SK-N-SH treated with all-trans-retinoic acid at 6 μM for 48 hours (cell line): ENCODE measurements around the gene LRRTM3.

Experiments used
- ATAC-seq: fragments of 200-7000 bp; cut with Tn5 transposase; 3 replicates; pipeline ENCODE4 v1.9.1; 2020; ENCODE audit warnings: mild to moderate bottlenecking, moderate library complexity
- ARNTL ChIP-seq: fragments of 450-650 bp; formaldehyde crosslinking; IDR thresholded peaks from 2 replicates; pipeline ENCODE4 v1.5.0; 2020; ENCODE audit warnings: low read depth, mild to moderate bottlenecking, moderate library complexity, borderline replicate concordance
- BACH2 ChIP-seq: fragments of 250-450 bp; sonication (Bioruptor Pico); IDR thresholded peaks from 2 replicates; pipeline ENCODE4 v1.9.0; 2021; ENCODE audit warnings: mild to moderate bottlenecking, borderline replicate concordance
- CSDC2 ChIP-seq: fragments of 250-450 bp; sonication (Bioruptor Pico); IDR thresholded peaks from 2 replicates; pipeline ENCODE4 v1.5.0; 2020; ENCODE audit warnings: mild to moderate bottlenecking, moderate library complexity
- CSRNP3 ChIP-seq: fragments of 250-450 bp; sonication (Bioruptor Pico); IDR thresholded peaks from 2 replicates; pipeline ENCODE4 v1.5.1; 2021; ENCODE audit warnings: mild to moderate bottlenecking, moderate library complexity
- ESRRG ChIP-seq: fragments of 250-450 bp; sonication (Bioruptor Pico); IDR thresholded peaks from 2 replicates; pipeline ENCODE4 v1.6.1; 2021; ENCODE audit warnings: mild to moderate bottlenecking
- GLIS3 ChIP-seq: fragments of 250-450 bp; sonication (Bioruptor Pico); IDR thresholded peaks from 2 replicates; pipeline ENCODE4 v1.5.0; 2020; ENCODE audit warnings: mild to moderate bottlenecking, moderate library complexity
- ISL1 ChIP-seq: fragments of 250-450 bp; sonication (Bioruptor Pico); IDR thresholded peaks from 2 replicates; pipeline ENCODE4 v2.1.2; 2022; ENCODE audit warnings: mild to moderate bottlenecking, moderate library complexity
- PPARA ChIP-seq: fragments of 250-450 bp; sonication (Bioruptor Pico); IDR thresholded peaks from 2 replicates; pipeline ENCODE4 v1.5.0; 2020; ENCODE audit warnings: mild to moderate bottlenecking, borderline replicate concordance
- RARB ChIP-seq: fragments of 250-450 bp; sonication (Bioruptor Pico); IDR thresholded peaks from 2 replicates; pipeline ENCODE4 v1.8.0; 2021; ENCODE audit warnings: mild to moderate bottlenecking, moderate library complexity
- SNAI2 ChIP-seq: fragments of 250-450 bp; sonication (Bioruptor Pico); IDR thresholded peaks from 2 replicates; pipeline ENCODE4 v1.5.0; 2020; ENCODE audit warnings: mild to moderate bottlenecking, moderate library complexity
- TCF4 ChIP-seq: fragments of 250-450 bp; sonication (Bioruptor Pico); IDR thresholded peaks from 2 replicates; pipeline ENCODE4 v1.8.0; 2021; ENCODE audit warnings: mild to moderate bottlenecking, moderate library complexity, borderline replicate concordance
- TOX ChIP-seq: fragments of 250-450 bp; sonication (Bioruptor Pico); IDR thresholded peaks from 2 replicates; pipeline ENCODE4 v1.8.0; 2021; ENCODE audit warnings: mild to moderate bottlenecking, moderate library complexity, borderline replicate concordance
- ZC3H10 ChIP-seq: fragments of 250-450 bp; sonication (Bioruptor Pico); IDR thresholded peaks from 2 replicates; pipeline ENCODE4 v1.5.1; 2021; ENCODE audit warnings: mild to moderate bottlenecking, moderate library complexity
- ZFP3 ChIP-seq: fragments of 250-450 bp; sonication (Bioruptor Pico); IDR thresholded peaks from 2 replicates; pipeline ENCODE4 v1.5.0; 2020; ENCODE audit warnings: mild to moderate bottlenecking, moderate library complexity
- ZFP30 ChIP-seq: fragments of 450-650 bp; formaldehyde crosslinking; IDR thresholded peaks from 2 replicates; pipeline ENCODE4 v1.5.0; 2022; ENCODE audit warnings: mild to moderate bottlenecking, moderate library complexity
- ZNF565 ChIP-seq: fragments of 450-650 bp; formaldehyde crosslinking; conservative IDR thresholded peaks from 2 replicates; pipeline ENCODE4 v1.5.0; 2020; ENCODE audit warnings: low read depth, mild to moderate bottlenecking, moderate library complexity
- ZNF70 ChIP-seq: fragments of 450-650 bp; formaldehyde crosslinking; IDR thresholded peaks from 2 replicates; pipeline ENCODE4 v1.5.0; 2020; ENCODE audit warnings: mild to moderate bottlenecking, moderate library complexity
- ZNF8 ChIP-seq: fragments of 450-650 bp; formaldehyde crosslinking; IDR thresholded peaks from 2 replicates; pipeline ENCODE4 v1.5.0; 2020; ENCODE audit warnings: mild to moderate bottlenecking, moderate library complexity
- TF ChIP-seq, protein P1 (sequence below): fragments of 250-450 bp; sonication (Bioruptor Pico); IDR thresholded peaks from 2 replicates; pipeline ENCODE4 v1.5.0; 2020; ENCODE audit warnings: mild to moderate bottlenecking, moderate library complexity
- TF ChIP-seq, protein P2 (sequence below): fragments of 250-450 bp; sonication (Bioruptor Pico); IDR thresholded peaks from 2 replicates; pipeline ENCODE4 v1.8.0; 2021; ENCODE audit warnings: low read depth, mild to moderate bottlenecking, moderate library complexity, borderline replicate concordance
- TF ChIP-seq, protein P3 (sequence below): fragments of 250-450 bp; sonication (Bioruptor Pico); IDR thresholded peaks from 2 replicates; pipeline ENCODE4 v1.5.1; 2020; ENCODE audit warnings: low read depth, mild to moderate bottlenecking, moderate library complexity
- TF ChIP-seq, protein P4 (sequence below): fragments of 250-450 bp; sonication (Bioruptor Pico); IDR thresholded peaks from 2 replicates; pipeline ENCODE4 v1.8.0; 2020; ENCODE audit warnings: mild to moderate bottlenecking, moderate library complexity, borderline replicate concordance

Gene LRRTM3

DNA sequence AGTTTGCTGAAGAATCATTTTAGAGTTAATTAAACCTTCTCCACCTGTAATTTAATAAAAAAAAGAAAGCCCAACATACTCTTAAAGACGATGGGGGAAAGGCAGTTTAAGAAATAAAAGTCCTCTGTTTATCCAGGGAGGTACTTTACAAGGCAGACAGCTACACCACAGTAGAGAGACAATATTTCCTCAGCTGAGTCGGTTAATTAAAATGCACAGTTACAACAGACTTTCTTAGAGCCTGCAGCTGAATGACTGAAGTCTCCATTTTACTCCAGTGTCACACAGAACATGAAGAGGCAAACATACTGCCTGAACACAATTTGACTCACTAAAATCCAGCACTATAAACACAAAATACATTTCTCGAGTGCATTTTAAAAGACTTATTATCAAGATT is 15.1 kb downstream of the LRRTM3 start:
- no peak for ATAC-seq
- TF ChIP-seq, protein P1, sequence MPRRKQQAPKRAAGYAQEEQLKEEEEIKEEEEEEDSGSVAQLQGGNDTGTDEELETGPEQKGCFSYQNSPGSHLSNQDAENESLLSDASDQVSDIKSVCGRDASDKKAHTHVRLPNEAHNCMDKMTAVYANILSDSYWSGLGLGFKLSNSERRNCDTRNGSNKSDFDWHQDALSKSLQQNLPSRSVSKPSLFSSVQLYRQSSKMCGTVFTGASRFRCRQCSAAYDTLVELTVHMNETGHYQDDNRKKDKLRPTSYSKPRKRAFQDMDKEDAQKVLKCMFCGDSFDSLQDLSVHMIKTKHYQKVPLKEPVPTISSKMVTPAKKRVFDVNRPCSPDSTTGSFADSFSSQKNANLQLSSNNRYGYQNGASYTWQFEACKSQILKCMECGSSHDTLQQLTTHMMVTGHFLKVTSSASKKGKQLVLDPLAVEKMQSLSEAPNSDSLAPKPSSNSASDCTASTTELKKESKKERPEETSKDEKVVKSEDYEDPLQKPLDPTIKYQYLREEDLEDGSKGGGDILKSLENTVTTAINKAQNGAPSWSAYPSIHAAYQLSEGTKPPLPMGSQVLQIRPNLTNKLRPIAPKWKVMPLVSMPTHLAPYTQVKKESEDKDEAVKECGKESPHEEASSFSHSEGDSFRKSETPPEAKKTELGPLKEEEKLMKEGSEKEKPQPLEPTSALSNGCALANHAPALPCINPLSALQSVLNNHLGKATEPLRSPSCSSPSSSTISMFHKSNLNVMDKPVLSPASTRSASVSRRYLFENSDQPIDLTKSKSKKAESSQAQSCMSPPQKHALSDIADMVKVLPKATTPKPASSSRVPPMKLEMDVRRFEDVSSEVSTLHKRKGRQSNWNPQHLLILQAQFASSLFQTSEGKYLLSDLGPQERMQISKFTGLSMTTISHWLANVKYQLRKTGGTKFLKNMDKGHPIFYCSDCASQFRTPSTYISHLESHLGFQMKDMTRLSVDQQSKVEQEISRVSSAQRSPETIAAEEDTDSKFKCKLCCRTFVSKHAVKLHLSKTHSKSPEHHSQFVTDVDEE (CRISPR knock-in tag), result no peak
- TF ChIP-seq CSDC2 (CRISPR knock-in tag) (no peak), TOX (no peak), BACH2 (no peak), PPARA (CRISPR knock-in tag) (no peak), ARNTL (no peak), SNAI2 (CRISPR knock-in tag) (no peak), ZNF565 (CRISPR knock-in tag) (no peak), TCF4 (CRISPR knock-in tag) (no peak), ZFP30 (CRISPR knock-in tag) (no peak), ZC3H10 (CRISPR knock-in tag) (no peak), RARB (CRISPR knock-in tag) (no peak), ZNF8 (no peak)
- TF ChIP-seq, protein P2, sequence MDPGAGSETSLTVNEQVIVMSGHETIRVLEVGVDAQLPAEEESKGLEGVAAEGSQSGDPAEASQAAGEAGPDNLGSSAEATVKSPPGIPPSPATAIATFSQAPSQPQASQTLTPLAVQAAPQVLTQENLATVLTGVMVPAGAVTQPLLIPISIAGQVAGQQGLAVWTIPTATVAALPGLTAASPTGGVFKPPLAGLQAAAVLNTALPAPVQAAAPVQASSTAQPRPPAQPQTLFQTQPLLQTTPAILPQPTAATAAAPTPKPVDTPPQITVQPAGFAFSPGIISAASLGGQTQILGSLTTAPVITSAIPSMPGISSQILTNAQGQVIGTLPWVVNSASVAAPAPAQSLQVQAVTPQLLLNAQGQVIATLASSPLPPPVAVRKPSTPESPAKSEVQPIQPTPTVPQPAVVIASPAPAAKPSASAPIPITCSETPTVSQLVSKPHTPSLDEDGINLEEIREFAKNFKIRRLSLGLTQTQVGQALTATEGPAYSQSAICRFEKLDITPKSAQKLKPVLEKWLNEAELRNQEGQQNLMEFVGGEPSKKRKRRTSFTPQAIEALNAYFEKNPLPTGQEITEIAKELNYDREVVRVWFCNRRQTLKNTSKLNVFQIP (CRISPR knock-in tag), result no peak
- TF ChIP-seq, protein P3, sequence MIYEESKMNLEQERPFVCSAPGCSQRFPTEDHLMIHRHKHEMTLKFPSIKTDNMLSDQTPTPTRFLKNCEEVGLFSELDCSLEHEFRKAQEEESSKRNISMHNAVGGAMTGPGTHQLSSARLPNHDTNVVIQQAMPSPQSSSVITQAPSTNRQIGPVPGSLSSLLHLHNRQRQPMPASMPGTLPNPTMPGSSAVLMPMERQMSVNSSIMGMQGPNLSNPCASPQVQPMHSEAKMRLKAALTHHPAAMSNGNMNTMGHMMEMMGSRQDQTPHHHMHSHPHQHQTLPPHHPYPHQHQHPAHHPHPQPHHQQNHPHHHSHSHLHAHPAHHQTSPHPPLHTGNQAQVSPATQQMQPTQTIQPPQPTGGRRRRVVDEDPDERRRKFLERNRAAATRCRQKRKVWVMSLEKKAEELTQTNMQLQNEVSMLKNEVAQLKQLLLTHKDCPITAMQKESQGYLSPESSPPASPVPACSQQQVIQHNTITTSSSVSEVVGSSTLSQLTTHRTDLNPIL (CRISPR knock-in tag), result no peak
- TF ChIP-seq, protein P4, sequence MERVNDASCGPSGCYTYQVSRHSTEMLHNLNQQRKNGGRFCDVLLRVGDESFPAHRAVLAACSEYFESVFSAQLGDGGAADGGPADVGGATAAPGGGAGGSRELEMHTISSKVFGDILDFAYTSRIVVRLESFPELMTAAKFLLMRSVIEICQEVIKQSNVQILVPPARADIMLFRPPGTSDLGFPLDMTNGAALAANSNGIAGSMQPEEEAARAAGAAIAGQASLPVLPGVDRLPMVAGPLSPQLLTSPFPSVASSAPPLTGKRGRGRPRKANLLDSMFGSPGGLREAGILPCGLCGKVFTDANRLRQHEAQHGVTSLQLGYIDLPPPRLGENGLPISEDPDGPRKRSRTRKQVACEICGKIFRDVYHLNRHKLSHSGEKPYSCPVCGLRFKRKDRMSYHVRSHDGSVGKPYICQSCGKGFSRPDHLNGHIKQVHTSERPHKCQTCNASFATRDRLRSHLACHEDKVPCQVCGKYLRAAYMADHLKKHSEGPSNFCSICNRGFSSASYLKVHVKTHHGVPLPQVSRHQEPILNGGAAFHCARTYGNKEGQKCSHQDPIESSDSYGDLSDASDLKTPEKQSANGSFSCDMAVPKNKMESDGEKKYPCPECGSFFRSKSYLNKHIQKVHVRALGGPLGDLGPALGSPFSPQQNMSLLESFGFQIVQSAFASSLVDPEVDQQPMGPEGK (CRISPR knock-in tag), result no peak
- TF ChIP-seq, all 23 proteins: peak for 0

DNA sequence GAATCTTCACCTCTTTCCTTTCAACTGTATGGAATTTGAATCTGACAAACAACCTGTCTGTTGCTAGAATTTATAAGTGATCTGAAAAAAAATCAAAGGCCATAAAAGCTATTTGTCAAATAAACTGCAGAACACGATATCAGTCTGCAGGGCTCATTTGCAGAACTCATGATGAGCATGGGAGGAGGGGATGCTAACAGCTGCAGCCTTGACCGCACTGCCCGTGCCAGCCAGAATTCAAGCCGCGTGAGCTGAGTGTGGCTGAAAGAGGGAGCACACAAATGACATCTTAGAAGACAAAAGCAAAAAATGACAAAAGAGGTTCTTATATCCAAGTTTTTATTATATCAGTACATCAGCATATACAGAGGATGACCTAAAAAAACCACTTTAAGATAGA is 15.7 kb downstream of the LRRTM3 start:
- no peak for ATAC-seq
- TF ChIP-seq CSRNP3 (CRISPR knock-in tag), result no peak

DNA sequence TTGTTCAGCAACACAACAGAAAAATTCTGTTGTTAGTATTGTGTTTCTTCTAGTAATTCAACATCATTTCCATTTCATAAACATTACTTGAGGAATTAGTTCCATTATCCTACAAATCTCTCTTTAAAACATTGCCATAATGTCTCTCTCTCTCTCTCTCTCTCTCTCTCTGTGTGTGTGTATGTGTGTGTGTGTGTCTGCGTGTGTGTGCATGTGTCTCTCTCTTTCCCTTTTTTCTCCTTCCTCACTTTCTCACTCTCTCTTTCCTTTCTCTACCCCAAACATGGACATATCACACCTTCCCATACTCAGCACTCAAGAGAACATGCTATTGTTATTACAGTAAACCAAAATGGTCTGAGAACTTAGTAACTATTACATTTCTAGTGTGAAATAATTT is 16.6 kb downstream of the LRRTM3 start:
- no peak for ATAC-seq
- no peak for TF ChIP-seq PPARA (CRISPR knock-in tag)
- TF ChIP-seq ZFP3 (CRISPR knock-in tag), result no peak
- TF ChIP-seq TCF4 (CRISPR knock-in tag), result no peak
- TF ChIP-seq SNAI2 (CRISPR knock-in tag), result no peak
- no peak for TF ChIP-seq ESRRG
- TF ChIP-seq, protein P2 (CRISPR knock-in tag), result no peak
- TF ChIP-seq ZFP30 (CRISPR knock-in tag), result no peak
- TF ChIP-seq GLIS3 (CRISPR knock-in tag), result no peak
- no peak for TF ChIP-seq CSRNP3 (CRISPR knock-in tag)
- TF ChIP-seq ZNF70 (CRISPR knock-in tag), result no peak
- no peak for TF ChIP-seq ISL1 (CRISPR knock-in tag)
- no peak for TF ChIP-seq ZNF565 (CRISPR knock-in tag)
- TF ChIP-seq ZNF8, result no peak
- TF ChIP-seq ZC3H10 (CRISPR knock-in tag), result no peak
- TF ChIP-seq, protein P3 (CRISPR knock-in tag), result no peak
